ENCODE results near the gene PNPLA6. TPM values are rescaled to one million over a fixed set of nuclear protein-coding genes. Genes with fewer than 3 reads are reported as not detected.

PNPLA6 gene
- total and polyA plus RNA-seq, 2 experiments from 2014 or later = 66.6 to 135 TPM

DNA sequence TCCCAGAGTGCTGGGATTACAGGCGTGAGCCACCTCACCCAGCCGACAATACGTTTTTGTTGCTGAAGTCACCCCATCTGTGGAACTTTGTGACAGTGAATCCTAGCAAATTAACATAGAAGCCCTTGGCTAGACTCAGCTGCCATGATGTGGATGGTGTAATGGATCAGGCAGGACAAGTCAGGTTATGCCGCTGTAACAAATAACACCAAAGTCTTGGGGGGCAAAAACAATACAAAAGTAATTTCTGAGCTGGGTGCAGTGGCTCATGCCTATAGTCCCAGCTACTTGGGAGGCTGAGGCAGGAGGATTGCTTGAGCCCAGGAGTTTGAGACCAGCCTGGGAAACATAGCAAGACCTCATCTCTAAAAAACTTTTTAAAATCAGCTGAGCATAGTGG is 29.3 kb downstream of the PNPLA6 start:
- DNase-seq (ENCODE audit: low spot score) (no peak), ATAC-seq (no peak)
- H3K27ac ChIP-seq (ENCODE audit: low read depth) = no peak overlapping the region
- H3K27ac Mint-ChIP-seq = no peak overlapping the region
- H3K4me3 Mint-ChIP-seq = no peak overlapping the region
- H3K4me3 ChIP-seq = no peak overlapping the region
- no peak overlapping the region for H3K4me2 ChIP-seq
- H3K27me3 ChIP-seq (ENCODE audit: insufficient read depth) = no peaks in the 10 kb centered on the region
- no peak for TF ChIP-seq JUNB (IDR thresholded peaks at IDR 0.05; ENCODE audit: unreplicated experiment)
- TF ChIP-seq EZH2phosphoT487 (IDR thresholded peaks at IDR 0.05; ENCODE audit: unreplicated experiment) = no peak
- TF ChIP-seq NANOG (IDR thresholded peaks at IDR 0.05; ENCODE audit: borderline replicate concordance) = no peak
- TF ChIP-seq STAT1 (IDR thresholded peaks at IDR 0.05; ENCODE audit: unreplicated experiment) = no peak
- TF ChIP-seq, protein P1, sequence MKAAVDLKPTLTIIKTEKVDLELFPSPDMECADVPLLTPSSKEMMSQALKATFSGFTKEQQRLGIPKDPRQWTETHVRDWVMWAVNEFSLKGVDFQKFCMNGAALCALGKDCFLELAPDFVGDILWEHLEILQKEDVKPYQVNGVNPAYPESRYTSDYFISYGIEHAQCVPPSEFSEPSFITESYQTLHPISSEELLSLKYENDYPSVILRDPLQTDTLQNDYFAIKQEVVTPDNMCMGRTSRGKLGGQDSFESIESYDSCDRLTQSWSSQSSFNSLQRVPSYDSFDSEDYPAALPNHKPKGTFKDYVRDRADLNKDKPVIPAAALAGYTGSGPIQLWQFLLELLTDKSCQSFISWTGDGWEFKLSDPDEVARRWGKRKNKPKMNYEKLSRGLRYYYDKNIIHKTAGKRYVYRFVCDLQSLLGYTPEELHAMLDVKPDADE (IDR thresholded peaks at IDR 0.05) = no peak
- TF ChIP-seq ZNF331 (CRISPR knock-in tag; IDR thresholded peaks at IDR 0.05; ENCODE audit: low read depth) = no peak
- no peak for TF ChIP-seq CREB1 (CRISPR knock-in tag; IDR thresholded peaks at IDR 0.05; ENCODE audit: low read depth)
- TF ChIP-seq EZH2 (IDR thresholded peaks at IDR 0.05; ENCODE audit: low read depth, unreplicated experiment) = no peak
- no peak for TF ChIP-seq ZNF114 (CRISPR knock-in tag; IDR thresholded peaks at IDR 0.05)
- TF ChIP-seq, protein P2, sequence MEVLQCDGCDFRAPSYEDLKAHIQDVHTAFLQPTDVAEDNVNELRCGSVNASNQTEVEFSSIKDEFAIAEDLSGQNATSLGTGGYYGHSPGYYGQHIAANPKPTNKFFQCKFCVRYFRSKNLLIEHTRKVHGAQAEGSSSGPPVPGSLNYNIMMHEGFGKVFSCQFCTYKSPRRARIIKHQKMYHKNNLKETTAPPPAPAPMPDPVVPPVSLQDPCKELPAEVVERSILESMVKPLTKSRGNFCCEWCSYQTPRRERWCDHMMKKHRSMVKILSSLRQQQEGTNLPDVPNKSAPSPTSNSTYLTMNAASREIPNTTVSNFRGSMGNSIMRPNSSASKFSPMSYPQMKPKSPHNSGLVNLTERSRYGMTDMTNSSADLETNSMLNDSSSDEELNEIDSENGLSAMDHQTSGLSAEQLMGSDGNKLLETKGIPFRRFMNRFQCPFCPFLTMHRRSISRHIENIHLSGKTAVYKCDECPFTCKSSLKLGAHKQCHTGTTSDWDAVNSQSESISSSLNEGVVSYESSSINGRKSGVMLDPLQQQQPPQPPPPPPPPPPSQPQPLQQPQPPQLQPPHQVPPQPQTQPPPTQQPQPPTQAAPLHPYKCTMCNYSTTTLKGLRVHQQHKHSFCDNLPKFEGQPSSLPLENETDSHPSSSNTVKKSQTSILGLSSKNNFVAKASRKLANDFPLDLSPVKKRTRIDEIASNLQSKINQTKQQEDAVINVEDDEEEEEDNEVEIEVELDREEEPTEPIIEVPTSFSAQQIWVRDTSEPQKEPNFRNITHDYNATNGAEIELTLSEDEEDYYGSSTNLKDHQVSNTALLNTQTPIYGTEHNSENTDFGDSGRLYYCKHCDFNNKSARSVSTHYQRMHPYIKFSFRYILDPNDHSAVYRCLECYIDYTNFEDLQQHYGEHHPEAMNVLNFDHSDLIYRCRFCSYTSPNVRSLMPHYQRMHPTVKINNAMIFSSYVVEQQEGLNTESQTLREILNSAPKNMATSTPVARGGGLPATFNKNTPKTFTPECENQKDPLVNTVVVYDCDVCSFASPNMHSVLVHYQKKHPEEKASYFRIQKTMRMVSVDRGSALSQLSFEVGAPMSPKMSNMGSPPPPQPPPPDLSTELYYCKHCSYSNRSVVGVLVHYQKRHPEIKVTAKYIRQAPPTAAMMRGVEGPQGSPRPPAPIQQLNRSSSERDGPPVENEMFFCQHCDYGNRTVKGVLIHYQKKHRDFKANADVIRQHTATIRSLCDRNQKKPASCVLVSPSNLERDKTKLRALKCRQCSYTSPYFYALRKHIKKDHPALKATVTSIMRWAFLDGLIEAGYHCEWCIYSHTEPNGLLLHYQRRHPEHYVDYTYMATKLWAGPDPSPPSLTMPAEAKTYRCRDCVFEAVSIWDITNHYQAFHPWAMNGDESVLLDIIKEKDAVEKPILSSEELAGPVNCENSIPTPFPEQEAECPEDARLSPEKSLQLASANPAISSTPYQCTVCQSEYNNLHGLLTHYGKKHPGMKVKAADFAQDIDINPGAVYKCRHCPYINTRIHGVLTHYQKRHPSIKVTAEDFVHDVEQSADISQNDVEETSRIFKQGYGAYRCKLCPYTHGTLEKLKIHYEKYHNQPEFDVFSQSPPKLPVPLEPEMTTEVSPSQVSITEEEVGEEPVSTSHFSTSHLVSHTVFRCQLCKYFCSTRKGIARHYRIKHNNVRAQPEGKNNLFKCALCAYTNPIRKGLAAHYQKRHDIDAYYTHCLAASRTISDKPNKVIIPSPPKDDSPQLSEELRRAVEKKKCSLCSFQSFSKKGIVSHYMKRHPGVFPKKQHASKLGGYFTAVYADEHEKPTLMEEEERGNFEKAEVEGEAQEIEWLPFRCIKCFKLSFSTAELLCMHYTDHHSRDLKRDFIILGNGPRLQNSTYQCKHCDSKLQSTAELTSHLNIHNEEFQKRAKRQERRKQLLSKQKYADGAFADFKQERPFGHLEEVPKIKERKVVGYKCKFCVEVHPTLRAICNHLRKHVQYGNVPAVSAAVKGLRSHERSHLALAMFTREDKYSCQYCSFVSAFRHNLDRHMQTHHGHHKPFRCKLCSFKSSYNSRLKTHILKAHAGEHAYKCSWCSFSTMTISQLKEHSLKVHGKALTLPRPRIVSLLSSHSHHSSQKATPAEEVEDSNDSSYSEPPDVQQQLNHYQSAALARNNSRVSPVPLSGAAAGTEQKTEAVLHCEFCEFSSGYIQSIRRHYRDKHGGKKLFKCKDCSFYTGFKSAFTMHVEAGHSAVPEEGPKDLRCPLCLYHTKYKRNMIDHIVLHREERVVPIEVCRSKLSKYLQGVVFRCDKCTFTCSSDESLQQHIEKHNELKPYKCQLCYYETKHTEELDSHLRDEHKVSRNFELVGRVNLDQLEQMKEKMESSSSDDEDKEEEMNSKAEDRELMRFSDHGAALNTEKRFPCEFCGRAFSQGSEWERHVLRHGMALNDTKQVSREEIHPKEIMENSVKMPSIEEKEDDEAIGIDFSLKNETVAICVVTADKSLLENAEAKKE (CRISPR knock-in tag; IDR thresholded peaks at IDR 0.05) = no peak
- TF ChIP-seq POLR2AphosphoS5 (IDR thresholded peaks at IDR 0.05; ENCODE audit: low read depth) = no peak
- TF ChIP-seq, protein P3, sequence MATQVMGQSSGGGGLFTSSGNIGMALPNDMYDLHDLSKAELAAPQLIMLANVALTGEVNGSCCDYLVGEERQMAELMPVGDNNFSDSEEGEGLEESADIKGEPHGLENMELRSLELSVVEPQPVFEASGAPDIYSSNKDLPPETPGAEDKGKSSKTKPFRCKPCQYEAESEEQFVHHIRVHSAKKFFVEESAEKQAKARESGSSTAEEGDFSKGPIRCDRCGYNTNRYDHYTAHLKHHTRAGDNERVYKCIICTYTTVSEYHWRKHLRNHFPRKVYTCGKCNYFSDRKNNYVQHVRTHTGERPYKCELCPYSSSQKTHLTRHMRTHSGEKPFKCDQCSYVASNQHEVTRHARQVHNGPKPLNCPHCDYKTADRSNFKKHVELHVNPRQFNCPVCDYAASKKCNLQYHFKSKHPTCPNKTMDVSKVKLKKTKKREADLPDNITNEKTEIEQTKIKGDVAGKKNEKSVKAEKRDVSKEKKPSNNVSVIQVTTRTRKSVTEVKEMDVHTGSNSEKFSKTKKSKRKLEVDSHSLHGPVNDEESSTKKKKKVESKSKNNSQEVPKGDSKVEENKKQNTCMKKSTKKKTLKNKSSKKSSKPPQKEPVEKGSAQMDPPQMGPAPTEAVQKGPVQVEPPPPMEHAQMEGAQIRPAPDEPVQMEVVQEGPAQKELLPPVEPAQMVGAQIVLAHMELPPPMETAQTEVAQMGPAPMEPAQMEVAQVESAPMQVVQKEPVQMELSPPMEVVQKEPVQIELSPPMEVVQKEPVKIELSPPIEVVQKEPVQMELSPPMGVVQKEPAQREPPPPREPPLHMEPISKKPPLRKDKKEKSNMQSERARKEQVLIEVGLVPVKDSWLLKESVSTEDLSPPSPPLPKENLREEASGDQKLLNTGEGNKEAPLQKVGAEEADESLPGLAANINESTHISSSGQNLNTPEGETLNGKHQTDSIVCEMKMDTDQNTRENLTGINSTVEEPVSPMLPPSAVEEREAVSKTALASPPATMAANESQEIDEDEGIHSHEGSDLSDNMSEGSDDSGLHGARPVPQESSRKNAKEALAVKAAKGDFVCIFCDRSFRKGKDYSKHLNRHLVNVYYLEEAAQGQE (IDR thresholded peaks at IDR 0.05; ENCODE audit: unreplicated experiment) = no peak
- TF ChIP-seq, protein P4, sequence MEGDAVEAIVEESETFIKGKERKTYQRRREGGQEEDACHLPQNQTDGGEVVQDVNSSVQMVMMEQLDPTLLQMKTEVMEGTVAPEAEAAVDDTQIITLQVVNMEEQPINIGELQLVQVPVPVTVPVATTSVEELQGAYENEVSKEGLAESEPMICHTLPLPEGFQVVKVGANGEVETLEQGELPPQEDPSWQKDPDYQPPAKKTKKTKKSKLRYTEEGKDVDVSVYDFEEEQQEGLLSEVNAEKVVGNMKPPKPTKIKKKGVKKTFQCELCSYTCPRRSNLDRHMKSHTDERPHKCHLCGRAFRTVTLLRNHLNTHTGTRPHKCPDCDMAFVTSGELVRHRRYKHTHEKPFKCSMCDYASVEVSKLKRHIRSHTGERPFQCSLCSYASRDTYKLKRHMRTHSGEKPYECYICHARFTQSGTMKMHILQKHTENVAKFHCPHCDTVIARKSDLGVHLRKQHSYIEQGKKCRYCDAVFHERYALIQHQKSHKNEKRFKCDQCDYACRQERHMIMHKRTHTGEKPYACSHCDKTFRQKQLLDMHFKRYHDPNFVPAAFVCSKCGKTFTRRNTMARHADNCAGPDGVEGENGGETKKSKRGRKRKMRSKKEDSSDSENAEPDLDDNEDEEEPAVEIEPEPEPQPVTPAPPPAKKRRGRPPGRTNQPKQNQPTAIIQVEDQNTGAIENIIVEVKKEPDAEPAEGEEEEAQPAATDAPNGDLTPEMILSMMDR (conservative IDR thresholded peaks at IDR 0.05; ENCODE audit: low read depth in 2 of 2) = no peak
- H3K36me3 Mint-ChIP-seq (ENCODE audit: low read depth) = peaks cover 4% of the 10 kb centered on the region; the same call in 2 of the 3 replicates
- no peaks in the 10 kb centered on the region; the same call in 2 of the 3 replicates for H3K9me3 Mint-ChIP-seq
- no peaks in the 10 kb centered on the region for H3F3A ChIP-seq (replicated peaks; ENCODE audit: low read depth)
- no peaks in the 10 kb centered on the region; the same call in 1 of the 2 replicates for H4K20me1 ChIP-seq (replicated peaks; ENCODE audit: insufficient read depth)
- H3K79me2 ChIP-seq (replicated peaks; ENCODE audit: insufficient read depth) = no peaks in the 10 kb centered on the region
- H2AFZ ChIP-seq = no peak overlapping the region
- H3K9me2 ChIP-seq (ENCODE audit: insufficient read depth) = no peaks in the 10 kb centered on the region
- peaks cover 6% of the 10 kb centered on the region for H3K27me3 Mint-ChIP-seq (ENCODE audit: insufficient read depth, low read depth, poor library complexity)
- H3K4me1 ChIP-seq (ENCODE audit: insufficient read depth) = no peaks in the 10 kb centered on the region
- no peaks in the 10 kb centered on the region for H3K4me1 Mint-ChIP-seq
- H3K36me3 ChIP-seq (ENCODE audit: insufficient read depth) = no peaks in the 10 kb centered on the region
